Fibroblast of skin of left biceps (primary cell): ENCODE results near the gene FBLN5.
"Not testable (repeated sequence)": the region's sequence is repeated elsewhere in the genome, so short reads cannot be mapped to it uniquely, and the experiment has no call there.

Experiments used
- DNase-seq, 2 experiments: peaks; one replicate each; pipeline ENCODE4 v3.0.0-alpha.2; 2013; ENCODE audit warnings: low read depth in 2 of 2

The FBLN5 gene

GRCh38 chr14:91862417-91862816, 85.1 kb downstream of the FBLN5 start:
- no peak for DNase-seq

GRCh38 chr14:91861091-91861490, 86.4 kb downstream of the FBLN5 start:
- no peak for DNase-seq

- no peak for DNase-seq
These were observed 87.3 kb downstream of the FBLN5 start for GRCh38 chr14:91860238-91860637.

GRCh38 chr14:91858536-91859275, 88.8 kb downstream of the FBLN5 start:
- peak; percentile 33 to 40 for DNase-seq

GRCh38 chr14:91857614-91858013, 89.9 kb downstream of the FBLN5 start:
- no peak for DNase-seq

- no peak for DNase-seq
These were observed 93.1 kb downstream of the FBLN5 start for GRCh38 chr14:91854327-91854934.

GRCh38 chr14:91851563-91851962, 95.9 kb downstream of the FBLN5 start:
- DNase-seq = no peak

- no peak for DNase-seq
These were observed 98.9 kb downstream of the FBLN5 start for GRCh38 chr14:91848504-91849001.

- no peak for DNase-seq
These were observed 99.8 kb downstream of the FBLN5 start for GRCh38 chr14:91847693-91848092.

GRCh38 chr14:91845652-91846051, 101.8 kb downstream of the FBLN5 start:
- no peak for DNase-seq

GRCh38 chr14:91845056-91845455, 102.4 kb downstream of the FBLN5 start:
- not testable (repeated sequence) for DNase-seq

GRCh38 chr14:91844029-91844428, 103.5 kb downstream of the FBLN5 start:
- no peak for DNase-seq

GRCh38 chr14:91843437-91843836, 104.1 kb downstream of the FBLN5 start:
- DNase-seq = no peak

- no peak for DNase-seq
These were observed 106.4 kb downstream of the FBLN5 start for GRCh38 chr14:91841065-91841464.

GRCh38 chr14:91839749-91840148, 107.7 kb downstream of the FBLN5 start:
- DNase-seq = no peak

GRCh38 chr14:91837076-91837475, 110.4 kb downstream of the FBLN5 start:
- DNase-seq = no peak

- no peak for DNase-seq
These were observed 111.3 kb downstream of the FBLN5 start for GRCh38 chr14:91835920-91836843.

- no peak for DNase-seq
These were observed 112.1 kb downstream of the FBLN5 start for GRCh38 chr14:91835197-91835919.

- DNase-seq = no peak
These were observed 112.9 kb downstream of the FBLN5 start for GRCh38 chr14:91834571-91834970.

- DNase-seq = no peak
These were observed 116.2 kb downstream of the FBLN5 start for GRCh38 chr14:91831337-91831736.

- DNase-seq = no peak
These were observed 116.7 kb downstream of the FBLN5 start for GRCh38 chr14:91830777-91831176.

- DNase-seq = no peak
These were observed 118.0 kb downstream of the FBLN5 start for GRCh38 chr14:91829511-91829910.
